Choroid plexus epithelial cell (primary cell): ENCODE results near the gene AP1G1.

Experiments
- DNase-seq: peaks from one replicate; pipeline ENCODE4 v3.0.0-alpha.2; 2010; ENCODE audit warnings: low read depth
- H3K4me3 ChIP-seq: 2 replicates; pipeline ENCODE4 v1.5.1; 2011; ENCODE audit warnings: low read depth, mild to moderate bottlenecking, control low read depth, low read length, moderate library complexity
- CTCF ChIP-seq: conservative IDR thresholded peaks from 2 replicates; pipeline ENCODE4 v1.5.1; 2011; ENCODE audit warnings: low read depth, mild to moderate bottlenecking, control low read depth, inconsistent platforms, low read length, moderate library complexity

Gene AP1G1

GRCh38 chr16:71777329-71777728 lies 31.3 kb downstream of the AP1G1 start:
- no peak for DNase-seq
- H3K4me3 ChIP-seq = no peak overlapping the region
- TF ChIP-seq CTCF = no peak

- H3K4me3 ChIP-seq = no peak overlapping the region
- TF ChIP-seq CTCF = no peak
- DNase-seq = no peak
These were observed 32.7 kb downstream of the AP1G1 start for GRCh38 chr16:71775949-71776348.

DNA sequence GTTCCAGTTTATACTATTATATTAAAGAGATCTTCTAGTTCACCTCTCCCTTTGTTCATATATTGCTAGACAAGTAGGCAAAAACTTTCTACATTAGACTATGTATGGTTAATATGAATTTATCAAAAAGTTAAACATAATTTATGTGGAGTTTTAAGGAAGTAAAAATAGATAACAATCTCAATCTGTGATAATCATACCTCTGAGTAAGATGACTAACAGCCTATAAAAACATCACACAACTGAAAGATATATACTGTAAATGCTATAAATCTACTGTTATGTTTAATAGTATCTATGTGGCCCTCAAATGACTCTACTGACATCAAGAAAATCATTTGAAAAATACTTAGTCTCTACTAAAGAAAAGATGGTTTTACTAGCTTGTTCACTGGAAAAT lies 37.1 kb downstream of the AP1G1 start:
- TF ChIP-seq CTCF = no peak
- DNase-seq = no peak

GRCh38 chr16:71769222-71769621 lies 39.4 kb downstream of the AP1G1 start:
- H3K4me3 ChIP-seq = no peak overlapping the region
- DNase-seq = peak; percentile 14
- no peak for TF ChIP-seq CTCF

More for the DNA sequence above, 37.1 kb downstream of the AP1G1 start:
- no peak overlapping the region for H3K4me3 ChIP-seq

DNA sequence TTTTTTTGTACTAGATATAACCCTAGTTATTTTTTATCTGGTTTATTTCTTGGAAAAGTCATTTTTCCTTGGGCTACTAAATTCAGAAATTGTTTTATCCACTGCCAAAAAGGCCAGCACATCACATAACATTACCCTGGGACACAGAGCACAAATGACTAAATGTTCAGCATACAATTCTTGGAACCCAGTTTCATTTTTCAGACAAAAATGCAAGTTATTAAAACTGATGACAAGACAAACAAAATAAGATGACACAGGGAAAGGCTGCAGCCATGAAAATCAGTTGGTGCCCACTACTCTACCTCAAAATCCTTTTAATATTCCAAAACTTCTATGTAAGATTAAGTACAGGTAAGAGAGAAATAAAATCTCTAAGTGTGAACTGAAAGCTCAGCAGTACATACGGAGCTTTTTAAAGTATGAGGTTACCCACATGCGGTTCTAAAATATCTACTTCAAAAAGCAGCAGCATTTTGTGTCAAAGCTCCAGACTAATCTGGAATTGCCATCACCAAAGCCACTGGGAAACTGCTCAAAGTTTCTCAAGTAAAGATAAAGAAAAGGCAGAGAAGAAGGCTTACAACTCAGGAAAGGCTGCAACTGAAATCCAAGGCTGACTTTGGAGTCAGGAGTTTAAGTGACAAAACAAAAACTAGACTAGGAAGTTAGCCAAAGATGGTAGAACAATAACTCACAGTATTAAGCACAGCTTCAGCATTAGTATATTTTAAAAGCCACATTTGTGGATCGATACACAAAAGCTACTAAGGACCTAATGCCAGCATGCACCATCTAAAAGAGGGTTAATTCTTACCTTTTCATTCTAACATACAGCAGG lies 41.4 kb downstream of the AP1G1 start:
- DNase-seq = no peak
- no peak overlapping the region for H3K4me3 ChIP-seq

GRCh38 chr16:71762186-71762585 lies 46.4 kb downstream of the AP1G1 start:
- peak; percentile 15 for DNase-seq
- TF ChIP-seq CTCF = no peak
- no peak overlapping the region for H3K4me3 ChIP-seq

More for the DNA sequence above, 41.4 kb downstream of the AP1G1 start:
- no peak for TF ChIP-seq CTCF

- H3K4me3 ChIP-seq = no peak overlapping the region
- no peak for DNase-seq
- TF ChIP-seq CTCF = no peak
These were observed 47.5 kb downstream of the AP1G1 start for GRCh38 chr16:71761097-71761496.
